Activated CD8-positive, alpha-beta memory T cell treated with anti-CD3 and anti-CD28 coated beads, Interleukin-2, amount 10 ng/mL, durations not matched to agents 7 days and 5 days (primary cell): ENCODE results near the gene SMCHD1. TPM values are rescaled to one million over a fixed set of nuclear protein-coding genes. Genes with fewer than 3 reads are reported as not detected.
"Not testable (repeated sequence)": the region's sequence is repeated elsewhere in the genome, so short reads cannot be mapped to it uniquely, and the experiment has no call there.

Experiments used
- ATAC-seq: fragments of 150-1000 bp; cut with Tn5 transposase; one replicate; pipeline ENCODE4 v1.10.0; 2021; ENCODE audit warnings: moderate library complexity
- CTCF ChIA-PET: fragments of 350-600 bp; sonication (Branson Sonifier 250); formaldehyde crosslinking; loops from one replicate; lab custom pipeline; 2021; ENCODE audit warnings: antibody characterized with exemption; lab: Charles Lee
- DNase-seq: peaks from one replicate; pipeline ENCODE4 v3.0.0-alpha.2; 2020
- H3K27ac Mint-ChIP-seq: one replicate; pipeline ENCODE4 v1.8.0; 2021; ENCODE audit warnings: mild to moderate bottlenecking, mixed read lengths
- H3K27me3 Mint-ChIP-seq: one replicate; pipeline ENCODE4 v1.8.0; 2021; ENCODE audit warnings: mixed read lengths
- H3K36me3 Mint-ChIP-seq: one replicate; pipeline ENCODE4 v1.8.0; 2021; ENCODE audit warnings: mild to moderate bottlenecking, mixed read lengths
- H3K4me1 Mint-ChIP-seq: one replicate; pipeline ENCODE4 v1.8.0; 2021; ENCODE audit warnings: mixed read lengths
- H3K4me3 Mint-ChIP-seq: one replicate; pipeline ENCODE4 v1.8.0; 2021; ENCODE audit warnings: mild to moderate bottlenecking, moderate library complexity, mixed read lengths
- H3K9me3 Mint-ChIP-seq: one replicate; pipeline ENCODE4 v1.8.0; 2022; ENCODE audit warnings: low read depth, mixed read lengths
- total RNA-seq, 2 experiments: library from RNA; stranded (reverse); gene quantifications; one replicate each; pipeline ENCODE4 v1.2.3, GENCODE V29; 2021

SMCHD1 gene
- total RNA-seq, 2 experiments from 2014 or later, result 129 to 174 TPM

GRCh38 chr18:2672410-2672809 lies 16.9 kb downstream of the SMCHD1 start:
- H3K27ac Mint-ChIP-seq, result no peak overlapping the region
- ATAC-seq (no peak), DNase-seq (no peak)
- H3K4me1 Mint-ChIP-seq, result peaks cover 36% of the 10 kb centered on the region
- no peaks in the 10 kb centered on the region for H3K27me3 Mint-ChIP-seq
- CTCF ChIA-PET, result interaction anchor here (1.0 kb wide), 1 partner anchor 67 kb away, joined by 3 read pairs; no protein-coding TSS in a partner anchor
- peaks cover 88% of the 10 kb centered on the region for H3K36me3 Mint-ChIP-seq
- no peak overlapping the region for H3K4me3 Mint-ChIP-seq
- H3K9me3 Mint-ChIP-seq, result no peaks in the 10 kb centered on the region

GRCh38 chr18:2672872-2673271 lies 17.3 kb downstream of the SMCHD1 start:
- no peaks in the 10 kb centered on the region for H3K9me3 Mint-ChIP-seq
- ATAC-seq, result no peak
- DNase-seq, result no peak
- no peaks in the 10 kb centered on the region for H3K27me3 Mint-ChIP-seq
- no peak overlapping the region for H3K4me3 Mint-ChIP-seq
- CTCF ChIA-PET, result interaction anchor here (1.0 kb wide), 1 partner anchor 67 kb away, joined by 3 read pairs; no protein-coding TSS in a partner anchor
- peaks cover 38% of the 10 kb centered on the region for H3K4me1 Mint-ChIP-seq
- H3K27ac Mint-ChIP-seq, result no peak overlapping the region
- peaks cover 89% of the 10 kb centered on the region for H3K36me3 Mint-ChIP-seq

- H3K36me3 Mint-ChIP-seq, result peaks cover 70% of the 10 kb centered on the region
- H3K27ac Mint-ChIP-seq, H3K27me3 Mint-ChIP-seq, DNase-seq, H3K9me3 Mint-ChIP-seq, H3K4me3 Mint-ChIP-seq, ATAC-seq: not testable (repeated sequence)
- peaks cover 44% of the 10 kb centered on the region for H3K4me1 Mint-ChIP-seq
- CTCF ChIA-PET, result interaction anchor here (2.6 kb wide), 1 partner anchor 108 kb away, joined by 8 read pairs; the partner anchor contains the start of genes METTL4 and NDC80
Measured at GRCh38 chr18:2678933-2679332, 23.4 kb downstream of the SMCHD1 start.

- Mint-ChIP-seq H3K36me3 (peaks cover 69% of the 10 kb centered on the region), H3K9me3 (no peaks in the 10 kb centered on the region), H3K27ac (peak overlapping the region; percentile 48), H3K27me3 (no peaks in the 10 kb centered on the region), H3K4me1 (peaks cover 48% of the 10 kb centered on the region), H3K4me3 (no peak overlapping the region)
- ATAC-seq (peak; percentile 34), DNase-seq (no peak)
- CTCF ChIA-PET, result interaction anchor here (0.9 to 2.6 kb wide), 3 partner anchors 10 to 109 kb away, joined by 3 to 8 read pairs (median 3); partner anchors contain the start of genes METTL4 and NDC80
Measured at GRCh38 chr18:2680216-2680792, 24.8 kb downstream of the SMCHD1 start.

- H3K4me3 Mint-ChIP-seq, result peak overlapping the region; percentile 13
Measured at GRCh38 chr18:2681993-2682603, 26.6 kb downstream of the SMCHD1 start.

GRCh38 chr18:2683055-2683454 lies 27.5 kb downstream of the SMCHD1 start:
- Mint-ChIP-seq H3K9me3 (peaks cover 7% of the 10 kb centered on the region), H3K27me3 (no peaks in the 10 kb centered on the region), H3K4me3 (peak overlapping the region; percentile 32), H3K4me1 (peaks cover 66% of the 10 kb centered on the region), H3K36me3 (peaks cover 73% of the 10 kb centered on the region), H3K27ac (peak overlapping the region; percentile 81)
- CTCF ChIA-PET, result interaction anchor here (1.1 kb wide), 1 partner anchor 25 kb away, joined by 3 read pairs; no protein-coding TSS in a partner anchor
- ATAC-seq, result peak; percentile 31
- DNase-seq, result no peak

More at GRCh38 chr18:2681993-2682603, 26.6 kb downstream of the SMCHD1 start:
- CTCF ChIA-PET, result interaction anchor here (0.7 to 0.9 kb wide), 4 partner anchors 76 to 140 kb away, joined by 3 read pairs; no protein-coding TSS in a partner anchor
- Mint-ChIP-seq H3K4me1 (peaks cover 59% of the 10 kb centered on the region), H3K36me3 (peaks cover 69% of the 10 kb centered on the region), H3K27me3 (no peaks in the 10 kb centered on the region), H3K27ac (peak overlapping the region; percentile 81), H3K9me3 (peaks cover 7% of the 10 kb centered on the region)
- DNase-seq (no peak), ATAC-seq (peak; percentile 63)

GRCh38 chr18:2686349-2686968 lies 30.9 kb downstream of the SMCHD1 start:
- ATAC-seq, result no peak
- Mint-ChIP-seq H3K4me3 (peak overlapping the region; percentile 1), H3K36me3 (peaks cover 77% of the 10 kb centered on the region), H3K27me3 (no peaks in the 10 kb centered on the region), H3K9me3 (peaks cover 7% of the 10 kb centered on the region), H3K27ac (peak overlapping the region; percentile 85), H3K4me1 (peaks cover 59% of the 10 kb centered on the region)
- CTCF ChIA-PET, result no interaction called here
- DNase-seq, result no peak

GRCh38 chr18:2687390-2688001 lies 32.0 kb downstream of the SMCHD1 start:
- ATAC-seq (peak; percentile 59), DNase-seq (no peak)
- Mint-ChIP-seq H3K9me3 (peaks cover 7% of the 10 kb centered on the region), H3K36me3 (peaks cover 79% of the 10 kb centered on the region), H3K27ac (peak overlapping the region; percentile 85), H3K4me3 (peak overlapping the region; percentile 45), H3K4me1 (peaks cover 55% of the 10 kb centered on the region), H3K27me3 (no peaks in the 10 kb centered on the region)
- CTCF ChIA-PET, result interaction anchor here (1.4 to 2.1 kb wide), 3 partner anchors 12 to 46 kb away, joined by 4 to 5 read pairs (median 4); no protein-coding TSS in a partner anchor

- H3K4me3 Mint-ChIP-seq, result no peak overlapping the region
- peaks cover 26% of the 10 kb centered on the region for H3K4me1 Mint-ChIP-seq
- CTCF ChIA-PET, result interaction anchor here (1.1 kb wide), 1 partner anchor 8 kb away, joined by 3 read pairs; no protein-coding TSS in a partner anchor
- no peak for ATAC-seq
- H3K36me3 Mint-ChIP-seq, result peaks cover 70% of the 10 kb centered on the region
- no peaks in the 10 kb centered on the region for H3K9me3 Mint-ChIP-seq
- no peaks in the 10 kb centered on the region for H3K27me3 Mint-ChIP-seq
- no peak for DNase-seq
- no peak overlapping the region for H3K27ac Mint-ChIP-seq
Measured at GRCh38 chr18:2692508-2692907, 37.0 kb downstream of the SMCHD1 start.

- DNase-seq (no peak), ATAC-seq (no peak)
- Mint-ChIP-seq H3K9me3 (no peaks in the 10 kb centered on the region), H3K27ac (peak overlapping the region; percentile 72), H3K4me3 (no peak overlapping the region), H3K27me3 (no peaks in the 10 kb centered on the region), H3K4me1 (peaks cover 10% of the 10 kb centered on the region), H3K36me3 (peaks cover 71% of the 10 kb centered on the region)
- CTCF ChIA-PET, result interaction anchor here (0.8 kb wide), 1 partner anchor 13 kb away, joined by 3 read pairs; no protein-coding TSS in a partner anchor
Measured at GRCh38 chr18:2697184-2697583, 41.7 kb downstream of the SMCHD1 start.

GRCh38 chr18:2699001-2699400 lies 43.5 kb downstream of the SMCHD1 start:
- Mint-ChIP-seq H3K27me3 (no peaks in the 10 kb centered on the region), H3K4me1 (peaks cover 7% of the 10 kb centered on the region), H3K4me3 (no peak overlapping the region), H3K9me3 (no peaks in the 10 kb centered on the region), H3K27ac (no peak overlapping the region), H3K36me3 (peaks cover 72% of the 10 kb centered on the region)
- DNase-seq, result no peak
- ATAC-seq, result no peak
- CTCF ChIA-PET, result interaction anchor here (0.7 to 1.0 kb wide), 2 partner anchors 39 to 40 kb away, joined by 3 read pairs; no protein-coding TSS in a partner anchor

GRCh38 chr18:2704541-2704940 lies 49.0 kb downstream of the SMCHD1 start:
- Mint-ChIP-seq H3K36me3 (peaks cover 68% of the 10 kb centered on the region), H3K9me3 (no peaks in the 10 kb centered on the region), H3K27ac (no peak overlapping the region), H3K4me3 (no peak overlapping the region), H3K27me3 (no peaks in the 10 kb centered on the region), H3K4me1 (peaks cover 12% of the 10 kb centered on the region)
- ATAC-seq, result no peak
- CTCF ChIA-PET, result no interaction called here
- no peak for DNase-seq

- CTCF ChIA-PET, result no interaction called here
- peak overlapping the region; percentile 48 for H3K27ac Mint-ChIP-seq
- ATAC-seq, result no peak
- H3K36me3 Mint-ChIP-seq, result peaks cover 71% of the 10 kb centered on the region
- H3K27me3 Mint-ChIP-seq, result no peaks in the 10 kb centered on the region
- H3K4me1 Mint-ChIP-seq, result peaks cover 22% of the 10 kb centered on the region
- no peak overlapping the region for H3K4me3 Mint-ChIP-seq
- no peaks in the 10 kb centered on the region for H3K9me3 Mint-ChIP-seq
- DNase-seq, result no peak
Measured at GRCh38 chr18:2706903-2707302, 51.4 kb downstream of the SMCHD1 start.
